ENCODE data around the gene ELAC2.

GRCh38 chr17:12979246-12979645 lies 38.6 kb downstream of the ELAC2 start:
- TF ChIP-seq EP300 (IDR thresholded peaks at IDR 0.05; ENCODE audit: borderline replicate concordance) (no peak), YY1 (IDR thresholded peaks at IDR 0.05; ENCODE audit: low read depth) (no peak), RAD21 (IDR thresholded peaks at IDR 0.05; ENCODE audit: low read depth) (no peak), CREB1 (IDR thresholded peaks at IDR 0.05; ENCODE audit: low read depth) (no peak), NFIC (IDR thresholded peaks at IDR 0.05) (no peak), REST (IDR thresholded peaks at IDR 0.05; ENCODE audit: low read depth) (no peak)

All from Ishikawa (cell line).